GM12873 (cell line): ENCODE results near the gene FAM131B.

ENCODE experiments used
- CTCF ChIP-seq: IDR thresholded peaks from 2 replicates; pipeline ENCODE4 v1.5.1; 2012; ENCODE audit warnings: low read depth, mild to moderate bottlenecking, moderate library complexity, low read length, control low read depth; ENCODE audit not compliant: insufficient read depth; ENCODE audit errors: missing control alignments

The FAM131B gene

GRCh38 chr7:143375298-143376034 is 13.0 kb upstream of the FAM131B start:
- TF ChIP-seq CTCF = no peak

- TF ChIP-seq CTCF = no peak
Observed at GRCh38 chr7:143374561-143374960, 12.0 kb upstream of the FAM131B start.

- no peak for TF ChIP-seq CTCF
Observed at GRCh38 chr7:143373255-143373794, 10.8 kb upstream of the FAM131B start.

GRCh38 chr7:143372070-143372469 is 9.6 kb upstream of the FAM131B start:
- TF ChIP-seq CTCF = no peak

- TF ChIP-seq CTCF = no peak
Observed at GRCh38 chr7:143369678-143370651, 7.5 kb upstream of the FAM131B start.

GRCh38 chr7:143368387-143368786 is 5.9 kb upstream of the FAM131B start:
- TF ChIP-seq CTCF = no peak

GRCh38 chr7:143367972-143368371 is 5.5 kb upstream of the FAM131B start:
- TF ChIP-seq CTCF = no peak
